OCI-LY1 (cell line): ENCODE results near the gene ARAP1.

Experiments
- H2AFZ ChIP-seq: fragments of 200-600 bp; sonication (generic), shearing (Covaris generic); 2 replicates; pipeline ENCODE4 v1.6.0; 2014; ENCODE audit warnings: antibody characterized with exemption, mild to moderate bottlenecking, low read length
- H3F3A ChIP-seq: fragments of 200-600 bp; sonication (generic), shearing (Covaris generic); 2 replicates; pipeline ENCODE4 v1.6.0; 2014; ENCODE audit warnings: mild to moderate bottlenecking, antibody characterized with exemption, low read length, moderate library complexity; ENCODE audit not compliant: insufficient read depth
- H3K27ac ChIP-seq: fragments of 200-600 bp; sonication (generic); 2 replicates; pipeline ENCODE4 v1.5.1; 2014; ENCODE audit warnings: low read length, mixed run types, mild to moderate bottlenecking, low read depth; ENCODE audit not compliant: poor library complexity, severe bottlenecking
- H3K27me3 ChIP-seq: fragments of 200-600 bp; sonication (generic); 2 replicates; pipeline ENCODE4 v1.6.0; 2014; ENCODE audit warnings: antibody characterized with exemption, mild to moderate bottlenecking, low read length, moderate library complexity; ENCODE audit not compliant: insufficient read depth
- H3K36me3 ChIP-seq: fragments of 200-600 bp; sonication (generic); 2 replicates; pipeline ENCODE4 v1.6.1; 2014; ENCODE audit warnings: mild to moderate bottlenecking, antibody characterized with exemption, low read length, moderate library complexity, mixed read lengths; ENCODE audit not compliant: insufficient read depth
- H3K4me1 ChIP-seq: fragments of 200-600 bp; sonication (generic); 2 replicates; pipeline ENCODE4 v1.5.1; 2014; ENCODE audit warnings: mild to moderate bottlenecking, low read length, moderate library complexity; ENCODE audit not compliant: insufficient read depth, severe bottlenecking
- H3K4me2 ChIP-seq: fragments of 200-600 bp; sonication (generic), shearing (Covaris generic); 2 replicates; pipeline ENCODE4 v1.6.1; 2014; ENCODE audit warnings: low read length
- H3K4me3 ChIP-seq: fragments of 200-600 bp; sonication (generic); 2 replicates; pipeline ENCODE4 v1.5.1; 2014; ENCODE audit warnings: low read length, low read depth, mild to moderate bottlenecking, mixed read lengths; ENCODE audit not compliant: poor library complexity, severe bottlenecking
- H3K79me2 ChIP-seq: fragments of 200-600 bp; shearing (Covaris generic); 2 replicates; pipeline ENCODE4 v1.6.1; 2016; ENCODE audit warnings: mixed run types, low read length, mixed read lengths; ENCODE audit not compliant: insufficient read depth
- H3K9ac ChIP-seq: fragments of 200-600 bp; sonication (generic), shearing (Covaris generic); 2 replicates; pipeline ENCODE4 v1.6.1; 2014; ENCODE audit warnings: mild to moderate bottlenecking, low read length, mixed read lengths
- H3K9me2 ChIP-seq: fragments of 200-600 bp; sonication (generic), shearing (Covaris generic); 2 replicates; pipeline ENCODE4 v1.6.1; 2014; ENCODE audit warnings: low read depth, mild to moderate bottlenecking, low read length, mixed read lengths
- H3K9me3 ChIP-seq: fragments of 200-600 bp; shearing (Covaris generic); 2 replicates; pipeline ENCODE4 v1.6.1; 2014; ENCODE audit warnings: low read length, mixed read lengths
- H4K20me1 ChIP-seq: fragments of 200-600 bp; sonication (generic), shearing (Covaris generic); 2 replicates; pipeline ENCODE4 v1.6.0; 2016; ENCODE audit warnings: mild to moderate bottlenecking, low read length; ENCODE audit not compliant: insufficient read depth
- EZH2 ChIP-seq: fragments of 200-600 bp; sonication (generic), shearing (Covaris generic); IDR thresholded peaks from 2 replicates; pipeline ENCODE4 v1.8.0; 2017; ENCODE audit warnings: borderline replicate concordance, mixed run types, mild to moderate bottlenecking, antibody characterized with exemption, low read length, moderate library complexity, mixed read lengths
- TF ChIP-seq, protein P1 (sequence below): fragments of 200-600 bp; sonication (generic), shearing (Covaris generic); IDR thresholded peaks from 2 replicates; pipeline ENCODE4 v1.5.1; 2017; ENCODE audit warnings: mild to moderate bottlenecking, antibody characterized with exemption, low read length, moderate library complexity, mixed read lengths

Gene ARAP1

DNA sequence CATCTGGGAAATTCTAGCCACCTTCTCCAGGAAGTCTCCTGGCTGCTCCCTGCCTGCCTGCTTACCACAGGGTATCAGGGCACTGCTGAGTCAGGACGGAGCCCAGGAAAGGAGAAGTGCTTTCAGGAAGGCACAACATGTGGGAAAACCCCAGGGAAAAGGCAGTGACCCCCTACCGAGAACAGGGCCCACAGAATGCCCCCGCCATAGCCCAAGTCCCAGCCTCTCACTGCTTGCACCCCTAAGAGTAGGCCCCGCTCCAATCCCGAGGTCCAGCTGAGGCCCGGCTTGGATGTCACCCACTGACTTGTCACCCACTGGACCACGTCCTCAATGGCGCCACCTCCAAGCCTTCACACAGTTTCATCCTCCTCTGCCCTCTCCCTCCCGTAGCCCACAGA lies 34.1 kb downstream of the ARAP1 start:
- no peaks in the 10 kb centered on the region for H3K9me3 ChIP-seq
- no peak overlapping the region for H3K9ac ChIP-seq
- H3K79me2 ChIP-seq = peaks cover 13% of the 10 kb centered on the region; the same call in 1 of the 2 replicates
- no peak overlapping the region for H2AFZ ChIP-seq
- H3K9me2 ChIP-seq = no peaks in the 10 kb centered on the region
- no peak overlapping the region for H3K4me3 ChIP-seq
- H3F3A ChIP-seq = no peaks in the 10 kb centered on the region
- TF ChIP-seq, protein P1, sequence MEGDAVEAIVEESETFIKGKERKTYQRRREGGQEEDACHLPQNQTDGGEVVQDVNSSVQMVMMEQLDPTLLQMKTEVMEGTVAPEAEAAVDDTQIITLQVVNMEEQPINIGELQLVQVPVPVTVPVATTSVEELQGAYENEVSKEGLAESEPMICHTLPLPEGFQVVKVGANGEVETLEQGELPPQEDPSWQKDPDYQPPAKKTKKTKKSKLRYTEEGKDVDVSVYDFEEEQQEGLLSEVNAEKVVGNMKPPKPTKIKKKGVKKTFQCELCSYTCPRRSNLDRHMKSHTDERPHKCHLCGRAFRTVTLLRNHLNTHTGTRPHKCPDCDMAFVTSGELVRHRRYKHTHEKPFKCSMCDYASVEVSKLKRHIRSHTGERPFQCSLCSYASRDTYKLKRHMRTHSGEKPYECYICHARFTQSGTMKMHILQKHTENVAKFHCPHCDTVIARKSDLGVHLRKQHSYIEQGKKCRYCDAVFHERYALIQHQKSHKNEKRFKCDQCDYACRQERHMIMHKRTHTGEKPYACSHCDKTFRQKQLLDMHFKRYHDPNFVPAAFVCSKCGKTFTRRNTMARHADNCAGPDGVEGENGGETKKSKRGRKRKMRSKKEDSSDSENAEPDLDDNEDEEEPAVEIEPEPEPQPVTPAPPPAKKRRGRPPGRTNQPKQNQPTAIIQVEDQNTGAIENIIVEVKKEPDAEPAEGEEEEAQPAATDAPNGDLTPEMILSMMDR = no peak
- no peak for TF ChIP-seq EZH2
- H3K27me3 ChIP-seq = no peaks in the 10 kb centered on the region
- H3K4me2 ChIP-seq = no peak overlapping the region
- H3K36me3 ChIP-seq = peaks cover 10% of the 10 kb centered on the region; the same call in 1 of the 2 replicates
- H3K4me1 ChIP-seq = peaks cover 46% of the 10 kb centered on the region
- H3K27ac ChIP-seq = no peak overlapping the region
- H4K20me1 ChIP-seq = no peaks in the 10 kb centered on the region

DNA sequence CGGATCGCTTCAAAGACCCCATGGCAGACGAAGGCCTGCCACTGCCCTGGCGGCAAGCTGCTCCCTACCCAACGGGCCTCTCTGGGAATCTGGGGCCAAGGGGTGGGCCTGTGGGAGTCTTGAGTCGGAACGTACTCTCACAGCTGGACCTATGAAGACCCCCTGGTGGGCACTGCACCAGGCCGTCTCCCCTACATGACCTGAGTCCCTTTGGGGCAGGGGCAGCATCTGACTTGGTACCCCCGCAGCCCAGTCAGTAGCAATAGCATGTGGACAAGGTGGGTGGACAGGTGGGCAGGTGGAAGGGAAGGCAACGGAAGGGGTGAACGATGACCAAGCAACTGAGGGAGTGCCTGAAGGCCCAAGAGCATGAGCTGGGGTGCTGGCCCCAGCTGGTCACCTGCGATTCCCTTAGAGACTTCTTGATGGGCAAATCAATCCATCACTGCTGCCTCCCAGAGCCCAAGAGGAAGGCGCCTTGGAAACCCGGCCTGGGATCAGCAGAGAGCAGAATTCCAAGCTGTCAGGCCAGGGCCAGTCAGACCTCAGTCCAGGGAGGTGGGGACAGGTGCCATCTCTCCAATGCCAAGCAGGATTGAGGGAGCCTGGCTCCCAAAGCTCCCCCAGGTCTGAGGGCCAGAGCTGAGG lies 35.3 kb downstream of the ARAP1 start:
- no peaks in the 10 kb centered on the region for H3K9me3 ChIP-seq
- no peak overlapping the region for H3K27ac ChIP-seq
- H3K9me2 ChIP-seq = no peaks in the 10 kb centered on the region
- no peaks in the 10 kb centered on the region for H3F3A ChIP-seq
- H3K27me3 ChIP-seq = no peaks in the 10 kb centered on the region
- no peak overlapping the region for H3K4me3 ChIP-seq
- H3K79me2 ChIP-seq = peaks cover 13% of the 10 kb centered on the region; the same call in 1 of the 2 replicates
- no peak overlapping the region for H2AFZ ChIP-seq
- H3K4me2 ChIP-seq = no peak overlapping the region
- TF ChIP-seq, protein P1 = no peak
- no peak for TF ChIP-seq EZH2
- H3K36me3 ChIP-seq = peaks cover 16% of the 10 kb centered on the region; the same call in 1 of the 2 replicates
- H4K20me1 ChIP-seq = no peaks in the 10 kb centered on the region
- peaks cover 35% of the 10 kb centered on the region for H3K4me1 ChIP-seq
- H3K9ac ChIP-seq = no peak overlapping the region

- no peaks in the 10 kb centered on the region for H3F3A ChIP-seq
These were observed 35.9 kb downstream of the ARAP1 start for GRCh38 chr11:72716290-72716689.

More at GRCh38 chr11:72716290-72716689, 35.9 kb downstream of the ARAP1 start:
- Histone ChIP-seq H3K4me3 (no peak overlapping the region), H3K36me3 (peaks cover 20% of the 10 kb centered on the region; the same call in 1 of the 2 replicates), H3K9ac (no peak overlapping the region), H3K9me3 (no peaks in the 10 kb centered on the region), H3K9me2 (no peaks in the 10 kb centered on the region), H3K4me1 (peaks cover 29% of the 10 kb centered on the region), H3K79me2 (peaks cover 10% of the 10 kb centered on the region; the same call in 1 of the 2 replicates), H3K27ac (no peak overlapping the region), H2AFZ (no peak overlapping the region), H3K4me2 (no peak overlapping the region), H4K20me1 (no peaks in the 10 kb centered on the region), H3K27me3 (no peaks in the 10 kb centered on the region)
- TF ChIP-seq EZH2 = no peak
- TF ChIP-seq, protein P1 = no peak
